ENCODE measurements around the gene TNS3.

TNS3 gene

DNA sequence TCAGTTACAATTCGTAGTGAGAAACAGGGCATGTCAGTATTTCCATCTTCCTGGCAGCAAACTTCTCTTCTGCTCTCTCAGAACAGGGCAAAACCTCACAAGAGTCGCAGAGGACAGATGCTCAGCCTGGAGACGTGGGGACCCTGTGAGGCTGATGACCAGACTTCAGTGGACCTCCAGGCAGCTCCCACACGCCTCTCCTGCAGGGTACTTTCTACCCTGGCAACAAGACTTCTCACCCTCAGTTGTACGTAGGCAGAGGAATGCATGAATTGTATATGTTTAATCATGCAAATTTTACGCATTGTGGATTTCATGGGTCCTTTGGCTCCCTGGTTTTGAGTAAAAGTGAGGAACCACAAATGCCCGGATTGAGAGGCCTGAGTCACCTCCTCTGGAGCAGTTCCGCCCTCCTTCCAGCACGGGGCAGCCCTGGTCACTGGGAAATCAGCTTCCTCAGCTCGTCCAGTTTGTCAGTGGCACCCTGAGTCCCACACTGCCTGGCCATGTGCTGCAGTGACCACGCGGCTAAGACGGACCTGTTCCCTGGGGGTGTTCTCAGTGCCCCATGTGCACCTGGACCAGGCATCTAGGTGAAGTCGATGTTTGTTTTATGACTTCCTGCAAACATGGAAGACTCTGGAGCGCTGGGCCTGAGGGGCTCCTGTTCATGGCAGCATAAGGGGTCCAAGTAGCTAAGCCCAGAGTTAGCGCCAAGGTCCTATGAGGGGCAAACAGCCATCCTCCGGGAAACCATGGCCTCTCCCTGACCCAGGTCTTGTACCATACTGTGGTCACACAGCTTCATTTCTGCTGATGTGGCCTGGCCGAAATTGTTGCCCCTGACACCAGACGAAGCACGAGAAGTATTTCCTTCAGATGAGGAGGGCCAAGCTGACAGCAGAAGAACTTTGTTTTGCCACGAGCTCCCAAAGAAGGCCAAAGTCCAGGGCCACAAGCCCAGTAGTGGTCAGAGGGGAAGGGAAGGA is 165.1 kb downstream of the TNS3 start:
- DNase-seq = no peak

DNA sequence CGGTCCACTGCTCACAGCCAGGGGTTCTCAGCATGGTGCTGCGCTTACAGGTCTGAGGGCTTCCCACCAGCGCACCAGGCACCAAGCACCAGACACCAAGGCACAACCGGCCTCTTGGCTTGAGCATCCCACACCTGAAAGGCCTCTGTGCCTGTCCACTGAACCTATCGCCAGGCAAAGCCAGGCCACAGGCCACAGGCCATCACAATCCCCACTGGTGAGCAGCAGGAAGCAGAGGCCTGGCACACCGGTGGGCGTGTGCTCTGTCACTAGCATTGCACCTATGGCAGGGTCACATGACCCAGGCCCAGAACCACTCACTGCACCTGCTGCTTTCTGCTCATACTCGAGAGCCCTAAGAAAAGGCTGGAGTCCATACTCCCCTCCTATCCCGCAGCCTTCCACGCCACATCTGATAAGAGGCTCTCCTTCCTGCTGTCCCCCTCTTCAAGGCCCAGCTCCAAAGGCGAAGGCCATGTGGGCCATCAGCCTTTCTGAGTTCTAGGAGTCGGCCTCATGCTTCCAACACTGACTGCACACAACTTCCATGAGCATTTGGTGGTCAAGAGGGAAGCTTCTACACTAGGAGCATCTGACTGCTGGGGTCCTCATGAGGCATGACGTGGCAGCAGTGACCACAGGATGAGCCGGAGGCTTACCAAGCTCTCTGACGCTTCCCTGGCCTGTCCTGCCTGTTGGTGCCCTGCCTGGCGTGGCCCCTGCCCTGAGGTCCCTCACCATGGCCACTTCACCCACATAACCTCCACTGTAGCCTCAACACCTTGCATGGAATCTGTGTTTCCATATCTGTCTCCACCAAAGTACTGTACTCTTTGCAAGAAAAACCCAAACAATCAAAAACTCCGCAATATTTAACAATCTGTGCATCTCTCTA is 166.3 kb downstream of the TNS3 start:
- DNase-seq = no peak

DNA sequence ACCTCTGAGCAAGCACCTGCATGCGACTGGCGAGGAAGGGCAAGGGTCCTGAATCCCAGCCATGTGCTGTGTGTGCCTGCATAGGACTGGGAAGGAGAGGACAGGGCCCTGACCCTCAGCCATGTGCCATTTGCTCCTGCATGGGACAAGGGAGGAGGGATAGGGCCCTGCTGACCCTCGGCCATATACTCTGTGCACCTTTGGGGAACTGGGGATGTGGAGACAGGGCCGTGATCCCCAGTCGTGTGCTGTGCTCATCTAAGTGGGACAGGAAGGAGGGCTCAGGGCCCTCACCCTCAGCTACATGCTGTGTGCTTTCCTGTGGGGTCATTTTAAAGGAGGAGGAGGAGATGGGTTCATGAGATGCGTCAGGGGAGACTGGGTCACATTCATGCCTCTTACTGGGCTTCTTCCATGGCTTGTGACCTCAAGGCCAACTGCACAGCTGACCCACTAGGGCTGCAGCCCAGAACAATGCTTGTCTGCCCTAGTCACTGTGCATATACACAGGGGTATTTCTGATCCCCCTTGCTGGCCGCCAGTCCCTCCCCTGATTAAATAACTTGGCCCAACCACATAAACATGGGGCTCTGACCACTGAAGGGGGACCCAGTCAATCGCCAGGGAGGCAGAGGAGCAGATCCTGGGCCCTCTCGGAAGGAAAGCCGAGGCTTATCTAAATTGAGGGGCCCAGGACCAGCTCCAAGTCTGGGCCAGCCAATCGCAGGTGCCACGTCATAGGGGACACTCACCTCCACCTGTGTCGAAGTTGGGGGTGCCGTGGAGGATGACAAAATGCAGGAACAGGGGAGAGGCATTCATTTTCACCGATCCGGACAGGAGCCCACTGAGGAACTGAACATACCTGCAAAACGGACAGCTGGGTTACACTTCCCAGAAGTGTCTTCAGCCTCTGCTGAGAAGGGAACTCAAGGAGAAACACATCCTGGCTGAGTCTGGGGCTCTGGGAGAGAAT is 167.3 kb downstream of the TNS3 start:
- DNase-seq = no peak

DNA sequence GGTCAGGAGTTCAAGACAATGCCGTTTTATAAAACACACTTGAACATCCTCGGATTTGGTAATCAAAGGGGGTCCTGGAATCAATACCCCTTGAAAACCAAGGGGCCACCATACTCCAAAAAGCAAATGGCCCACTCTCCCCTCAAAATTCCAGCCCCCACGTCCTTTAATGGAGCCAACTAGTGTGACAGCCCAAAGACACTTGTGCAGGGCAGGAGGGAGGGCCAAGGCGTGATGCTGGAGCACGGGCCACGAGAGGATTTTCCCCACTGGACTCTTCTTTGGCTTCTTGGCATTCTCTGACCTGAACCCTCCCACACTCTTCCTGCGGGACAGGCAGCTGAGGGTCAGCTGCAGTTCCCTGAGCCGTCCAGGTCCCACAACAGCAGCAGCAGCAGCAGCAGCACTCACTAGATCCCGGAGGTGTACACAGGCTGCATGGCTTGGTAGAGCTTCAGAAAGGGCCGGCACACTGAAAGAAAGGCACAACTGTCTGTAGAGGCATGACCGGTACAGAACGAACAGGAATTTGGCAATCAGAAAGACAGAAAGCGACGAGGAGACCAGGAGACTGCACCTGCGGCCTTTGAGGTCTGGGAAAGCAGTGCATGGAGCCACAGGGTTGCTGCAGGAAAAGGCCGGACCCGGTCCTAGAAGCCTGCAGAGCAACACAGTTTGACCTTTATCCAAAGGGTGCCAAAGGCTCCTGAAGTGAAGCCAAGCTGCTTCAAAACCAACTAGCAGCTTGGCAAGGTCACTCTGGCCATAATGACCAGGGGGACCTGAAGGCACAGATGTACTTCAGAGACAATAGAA is 168.2 kb downstream of the TNS3 start:
- DNase-seq = no peak

DNA sequence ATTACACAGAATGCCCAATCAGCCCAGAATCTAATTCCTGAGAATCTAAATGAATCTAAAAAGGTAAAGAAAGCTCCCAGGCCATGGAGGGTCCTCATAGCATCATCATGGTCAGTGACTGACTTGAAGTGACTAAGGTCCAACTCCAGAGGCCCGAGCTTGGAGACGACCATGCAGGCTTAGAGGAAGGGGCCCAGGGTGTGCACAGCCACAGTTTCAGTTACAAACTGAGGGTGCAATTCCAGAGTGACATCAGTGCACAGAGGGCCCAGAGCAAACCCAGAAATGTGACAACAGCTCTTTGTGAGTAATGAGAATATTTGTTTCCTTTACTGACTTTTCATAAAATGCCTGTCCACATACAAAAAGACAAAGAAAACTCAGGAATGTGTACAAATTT is 170.0 kb downstream of the TNS3 start:
- no peak for DNase-seq

DNA sequence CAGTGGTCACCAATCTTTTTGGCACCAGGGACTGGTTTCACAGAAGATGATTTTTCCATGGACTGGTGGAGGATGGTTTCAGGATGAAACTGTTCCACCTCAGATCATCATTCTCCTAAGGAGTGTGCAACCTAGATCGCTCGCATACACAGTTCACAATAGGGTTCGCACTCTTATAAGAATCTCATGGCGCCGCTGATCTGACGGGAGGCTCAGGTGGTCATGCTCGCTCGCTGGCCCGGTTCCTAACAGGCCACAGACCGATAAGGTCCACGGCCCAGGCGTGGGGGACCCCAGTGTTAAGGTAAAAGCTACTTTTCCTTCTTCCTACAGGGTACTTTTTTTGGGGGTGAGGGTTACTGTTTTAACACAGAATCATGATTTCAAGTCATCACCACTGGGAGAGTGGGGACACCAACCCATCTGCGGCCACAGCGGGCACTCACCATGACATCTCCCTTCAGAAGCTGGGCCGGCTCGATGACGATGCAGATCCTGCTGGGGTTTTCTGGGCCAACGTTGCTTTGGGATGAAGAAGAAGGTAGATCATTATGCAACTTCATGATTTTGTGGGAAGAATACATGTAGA is 170.5 kb downstream of the TNS3 start:
- no peak for DNase-seq

DNA sequence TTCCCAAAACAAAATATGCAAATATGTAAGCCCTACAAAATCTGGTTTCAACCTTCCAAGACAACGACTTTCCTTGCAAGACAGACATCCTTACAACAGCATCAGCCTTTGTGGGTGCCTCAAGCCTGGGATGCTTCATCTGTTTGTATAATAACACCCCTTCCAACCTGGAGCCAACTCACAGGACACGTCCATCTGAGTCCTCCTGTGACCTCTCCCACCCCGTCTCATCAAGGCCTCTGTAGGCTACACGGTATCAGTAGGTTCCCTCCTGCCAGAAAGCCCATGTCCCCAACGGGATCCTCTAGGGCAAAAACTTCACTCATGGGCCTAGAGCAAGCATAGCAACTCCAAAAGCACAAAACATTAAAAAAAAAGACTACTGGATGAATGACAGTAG is 173.2 kb downstream of the TNS3 start:
- no peak for DNase-seq

DNA sequence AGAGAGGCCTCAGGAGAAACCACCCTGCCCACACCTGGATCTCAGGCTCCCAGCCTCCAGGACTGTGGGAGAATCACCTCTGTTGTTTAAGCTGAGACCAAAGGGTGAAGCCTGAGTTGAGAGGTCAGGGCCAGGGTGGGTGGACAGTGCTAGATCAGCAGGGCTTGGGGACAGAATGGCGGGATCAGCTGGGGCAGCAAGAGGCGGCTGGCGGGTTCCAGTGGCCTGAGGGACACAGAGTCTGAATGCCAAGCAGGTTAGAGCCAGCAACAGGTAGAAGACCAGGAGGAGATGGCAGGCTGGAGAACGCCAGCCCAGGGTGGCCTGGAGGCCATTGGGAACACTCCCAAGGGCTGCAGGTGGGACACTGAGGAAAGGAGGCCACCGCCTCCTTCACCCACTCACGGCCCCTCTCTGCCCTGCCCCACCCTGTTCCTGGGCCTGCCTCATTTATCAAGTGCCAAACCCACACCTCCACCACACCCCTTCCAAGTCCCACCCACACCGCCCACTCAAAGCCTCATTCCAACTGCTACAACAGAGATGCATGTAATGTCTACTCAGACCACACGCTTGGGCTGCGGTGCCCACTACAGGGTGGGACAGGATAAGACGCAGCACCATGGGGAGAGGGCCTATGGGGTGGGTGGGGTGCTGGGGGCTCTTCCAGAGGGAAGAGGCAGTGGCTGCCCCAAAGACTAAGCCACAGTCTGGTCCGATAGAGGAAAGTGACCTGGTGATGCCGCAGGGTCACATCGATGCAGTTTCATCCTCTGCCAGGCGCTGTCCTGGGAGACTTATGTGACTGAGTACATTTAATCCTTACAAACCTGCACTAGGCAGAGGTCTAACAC is 173.9 kb downstream of the TNS3 start:
- DNase-seq = no peak

DNA sequence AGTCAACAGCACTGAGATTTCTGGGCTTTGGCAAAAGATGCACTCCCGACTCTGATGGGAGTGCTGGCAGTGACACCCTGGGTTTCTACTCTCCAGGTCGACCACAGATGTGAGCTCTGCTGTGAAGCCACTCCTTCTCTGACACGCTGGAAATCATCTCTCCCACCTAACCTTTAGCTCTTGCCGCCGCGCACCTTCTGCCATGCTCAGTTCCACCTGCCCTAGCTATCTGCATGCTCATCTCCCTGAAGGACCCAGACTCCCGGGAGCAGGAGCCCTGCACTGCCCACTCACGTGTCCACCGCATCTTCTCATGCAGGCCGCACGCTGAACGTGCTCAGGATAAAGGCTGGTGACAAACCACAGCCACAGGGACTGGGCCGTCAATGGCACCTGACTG is 174.8 kb downstream of the TNS3 start:
- no peak for DNase-seq

DNA sequence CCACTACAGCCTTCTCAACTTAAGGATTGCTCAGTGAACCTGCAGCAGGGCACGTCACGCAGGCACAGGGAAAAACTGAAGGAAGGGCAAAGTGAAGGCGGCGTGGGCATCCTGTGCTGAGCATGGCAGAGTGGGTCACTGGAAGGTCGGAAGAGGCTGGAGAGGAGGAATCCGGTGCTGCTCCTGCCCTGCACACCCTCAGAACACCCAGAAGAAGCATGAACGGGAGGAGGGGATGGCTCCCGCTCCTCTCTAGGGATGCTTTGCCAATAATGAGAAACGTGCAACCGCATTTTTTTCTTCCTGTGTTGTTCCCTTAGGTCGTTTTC is 175.1 kb downstream of the TNS3 start:
- no peak for DNase-seq

DNA sequence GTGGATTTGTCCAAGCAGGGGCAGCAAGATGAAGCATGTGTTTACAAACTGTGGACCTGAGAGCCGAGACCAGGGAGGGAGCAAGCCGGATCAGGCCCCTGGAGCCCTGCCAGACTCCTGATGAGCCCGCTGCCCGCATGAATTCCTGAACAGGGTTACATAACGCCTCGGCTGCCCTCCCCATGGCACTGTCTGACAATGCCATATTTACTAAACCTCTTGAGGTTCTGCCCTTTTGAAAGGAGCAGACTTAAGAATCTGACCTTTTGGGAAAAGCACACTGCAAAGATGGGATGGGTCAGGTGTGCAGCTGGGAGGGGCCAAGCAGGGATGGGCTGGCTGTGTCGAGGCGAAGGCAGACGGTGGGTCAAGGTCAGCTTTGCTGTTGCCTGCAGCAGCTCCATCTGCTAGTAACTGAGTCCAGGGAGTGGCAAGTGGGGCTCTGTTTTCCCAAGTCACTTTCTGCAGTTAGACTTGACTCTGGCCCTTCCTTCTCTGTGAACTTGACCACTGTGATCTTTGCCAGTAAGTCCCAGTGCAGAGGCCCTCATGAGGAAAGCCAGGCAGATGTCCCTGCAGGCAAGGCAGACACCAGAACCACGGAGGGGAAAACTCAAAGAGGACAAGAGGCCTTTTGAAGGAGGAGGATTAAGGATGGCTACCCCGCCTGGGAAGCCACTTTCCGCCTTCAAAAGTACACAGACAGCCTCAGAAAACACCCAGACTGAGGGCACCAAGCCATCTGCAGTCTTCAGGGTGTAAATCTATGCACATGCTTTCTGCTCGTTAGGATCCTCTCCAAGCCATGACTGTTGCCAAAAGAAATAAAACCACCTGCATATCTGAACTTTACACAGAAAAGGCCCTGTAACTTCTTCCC is 175.8 kb downstream of the TNS3 start:
- DNase-seq = no peak

DNA sequence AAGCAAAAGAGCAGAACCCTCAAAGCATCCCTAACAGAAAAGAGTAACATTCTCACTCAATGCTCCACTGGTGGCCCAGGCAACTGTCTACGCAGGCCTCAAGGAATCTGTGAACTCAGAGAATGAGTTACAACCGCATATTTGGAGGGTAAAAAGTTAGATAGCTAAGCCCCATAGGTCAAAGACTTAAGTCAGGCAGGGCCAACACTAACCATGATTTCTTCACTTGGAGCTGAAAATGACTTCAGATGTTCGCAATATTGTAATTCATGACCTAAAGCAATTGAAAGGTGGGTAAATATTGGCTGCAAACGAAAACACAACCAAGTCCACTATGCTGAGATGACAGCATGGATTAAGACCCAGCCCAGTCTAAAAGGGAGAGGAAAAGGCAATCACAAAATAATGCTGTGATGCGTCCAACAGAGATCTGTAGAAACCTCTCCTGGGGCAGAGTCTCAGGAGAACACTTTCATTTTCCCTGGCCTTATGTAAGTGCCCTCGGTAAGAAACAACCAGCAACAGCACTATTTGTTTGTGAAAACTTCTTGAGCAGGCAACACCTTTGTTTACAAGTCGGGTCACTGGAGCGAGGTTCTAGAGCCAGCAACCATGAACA is 176.5 kb downstream of the TNS3 start:
- DNase-seq = no peak

DNA sequence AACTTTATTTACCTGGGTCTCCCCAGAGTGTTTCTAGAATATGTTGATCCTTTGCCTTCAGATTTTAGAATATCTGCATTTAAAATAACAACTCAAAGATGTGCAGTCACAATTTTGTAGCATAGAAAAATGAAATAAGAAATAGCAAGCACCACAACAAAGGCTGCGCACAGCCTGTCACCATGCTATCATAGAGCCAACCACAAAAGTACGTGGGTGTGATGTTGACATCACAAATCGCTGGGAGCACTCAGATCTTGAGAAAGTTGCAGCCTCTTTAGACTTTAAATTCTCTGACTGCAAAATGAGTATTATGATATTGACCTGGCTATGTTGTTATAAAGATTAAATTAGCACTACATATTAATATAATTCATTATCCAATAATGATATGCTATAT is 177.9 kb downstream of the TNS3 start:
- DNase-seq = no peak

DNA sequence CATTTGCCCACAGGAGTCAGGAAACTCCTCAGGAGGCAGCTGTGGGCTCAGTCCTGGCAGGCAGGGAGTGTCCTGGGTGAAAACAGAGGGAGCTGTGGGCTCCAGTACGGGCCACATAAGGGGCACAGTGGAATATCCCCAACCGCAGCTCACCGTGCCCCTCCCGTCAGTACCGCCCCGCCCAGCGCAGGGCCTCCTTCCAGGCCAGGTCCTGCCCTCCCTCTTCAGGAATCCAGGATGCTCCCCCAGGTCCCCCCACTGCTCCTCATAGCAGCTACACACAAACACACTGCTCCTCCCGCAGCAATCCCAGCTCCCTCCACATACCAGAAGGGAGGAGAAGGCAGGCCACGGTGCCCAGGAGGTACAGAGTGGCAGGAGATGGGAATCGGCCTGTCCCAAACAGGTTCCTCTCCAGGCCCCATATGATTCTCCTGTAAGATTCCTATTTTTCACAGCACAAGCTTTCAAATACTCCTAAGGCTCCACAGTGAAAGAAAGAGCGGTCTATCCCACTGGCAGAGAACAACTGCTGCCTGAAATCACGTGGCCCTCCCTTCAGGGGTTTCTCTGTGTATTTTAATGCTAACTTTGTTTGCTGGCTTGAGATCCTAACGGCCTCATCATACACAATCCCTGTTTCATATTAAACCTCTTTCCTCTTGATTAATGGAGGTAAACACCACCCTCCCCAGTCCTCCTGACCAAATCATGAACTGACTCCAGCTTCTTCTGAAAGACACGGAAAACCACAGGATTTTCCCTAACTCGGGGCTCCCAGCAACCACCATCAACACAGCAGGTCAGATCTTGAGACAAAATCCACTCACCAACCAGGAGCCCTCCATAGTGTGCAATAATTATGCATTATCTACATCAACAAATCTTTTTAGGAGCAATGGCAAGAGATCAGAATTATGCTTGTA is 178.7 kb downstream of the TNS3 start:
- DNase-seq = no peak

DNA sequence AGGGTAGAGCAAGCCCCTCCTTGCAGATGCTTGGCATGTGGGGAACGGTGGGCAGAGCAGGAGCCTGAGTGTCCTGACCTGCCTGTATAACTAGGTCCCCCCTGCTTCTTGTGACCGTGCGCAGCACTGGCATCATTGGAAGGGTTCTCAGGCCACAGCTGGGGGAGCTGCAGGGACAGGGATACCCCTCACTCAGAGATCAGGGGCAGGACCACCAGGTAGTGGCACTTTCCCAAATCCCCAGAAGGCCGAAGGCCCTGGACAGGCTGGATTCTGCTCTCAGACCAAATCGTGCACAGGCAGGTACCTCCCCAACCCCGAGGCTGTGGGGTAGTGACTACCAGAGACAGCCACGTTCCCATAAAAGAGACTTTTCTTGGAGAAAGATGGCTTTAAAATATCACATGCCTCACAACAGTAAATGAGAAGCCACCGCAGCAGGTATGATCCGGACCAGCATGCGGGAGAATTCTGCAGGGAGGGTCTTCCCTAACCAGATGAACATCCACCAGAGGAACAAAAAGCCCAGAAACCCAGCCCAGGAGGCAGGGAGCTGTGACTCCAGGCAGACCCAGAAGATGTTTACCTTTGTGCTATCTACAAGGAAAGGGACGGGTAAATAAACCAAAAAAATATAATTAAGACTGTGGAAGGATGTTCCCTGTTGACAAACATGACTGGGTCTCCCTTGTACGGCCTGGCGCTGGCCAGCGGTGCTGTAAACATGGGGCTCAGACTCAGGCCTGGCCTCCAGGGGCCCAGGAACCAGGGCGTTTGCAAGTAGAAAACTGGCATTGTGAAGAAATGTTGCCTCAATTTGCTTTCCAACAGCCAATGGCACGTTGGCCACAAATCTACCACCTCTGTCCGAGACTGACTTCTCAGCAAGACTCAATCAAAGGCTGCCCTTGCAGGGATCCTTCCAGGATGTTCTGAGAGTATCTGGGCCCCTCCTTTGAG is 180.0 kb downstream of the TNS3 start:
- DNase-seq = no peak

DNA sequence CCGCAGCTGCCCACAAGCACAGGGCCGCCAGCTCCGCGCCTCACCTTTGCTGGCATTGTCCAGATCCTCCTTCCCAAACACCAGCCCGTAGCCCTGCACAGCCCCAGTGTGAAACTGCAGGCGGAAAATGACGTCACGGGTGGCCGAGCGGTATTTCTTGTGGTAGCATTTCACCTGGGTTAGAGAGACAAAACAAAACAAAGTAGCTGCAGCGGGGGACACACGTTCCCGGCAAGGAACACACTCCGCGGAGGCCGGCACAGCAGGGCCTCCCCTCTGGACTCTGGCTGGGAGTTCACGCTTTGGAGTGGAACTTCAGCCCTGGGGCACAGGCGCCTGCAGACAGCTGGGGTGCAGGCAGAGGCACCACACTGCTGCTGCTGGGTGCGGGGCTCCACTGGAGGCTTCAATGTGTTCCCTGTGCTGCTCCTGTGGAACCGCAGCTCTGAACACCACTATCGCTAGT is 181.1 kb downstream of the TNS3 start:
- DNase-seq = no peak
